NOMO-1 treated with dmso at 0.1 percent for 144 hours (cell line): ENCODE data around the gene TRPV3.
"Not testable (repeated sequence)": the region's sequence is repeated elsewhere in the genome, so short reads cannot be mapped to it uniquely, and the experiment has no call there.

Experiments
- DNase-seq: peaks from one replicate; lab custom pipeline; 2025; ENCODE audit not compliant: unreplicated experiment; lab: John Stamatoyannopoulos, UW

The TRPV3 gene

GRCh38 chr17:3475812-3476610 is 81.6 kb downstream of the TRPV3 start, which contains the start of gene ASPA:
Gene ASPA, plus strand, starts transcription at chr17:3475997. Its CDS starts 163 bp downstream, at chr17:3476160.
- DNase-seq = no peak

- no peak for DNase-seq
Observed at GRCh38 chr17:3475251-3475685, 82.3 kb downstream of the TRPV3 start.

GRCh38 chr17:3474212-3474611 is 83.4 kb downstream of the TRPV3 start:
- no peak for DNase-seq

GRCh38 chr17:3472137-3472536 is 85.5 kb downstream of the TRPV3 start:
- no peak for DNase-seq

- DNase-seq = no peak
Observed at GRCh38 chr17:3471599-3471998, 86.0 kb downstream of the TRPV3 start, which contains the start of gene SPATA22. Gene SPATA22, minus strand, starts transcription at chr17:3471819. Its CDS starts 2,494 bp downstream, at chr17:3469325.

- no peak for DNase-seq
Observed at GRCh38 chr17:3469529-3469928, 88.1 kb downstream of the TRPV3 start.

GRCh38 chr17:3466355-3466754 is 91.3 kb downstream of the TRPV3 start:
- not testable (repeated sequence) for DNase-seq
